Measurements from ENCODE around the gene HLF.
A peak's percentile ranks its signal among the peaks of the same experiment; 100 is the strongest.

The HLF gene

GRCh38 chr17:55334285-55334684 lies 69.5 kb downstream of the HLF start:
- no peak for DNase-seq

GRCh38 chr17:55334881-55335540 lies 70.3 kb downstream of the HLF start:
- no peak for DNase-seq

GRCh38 chr17:55335625-55336024 lies 70.9 kb downstream of the HLF start:
- DNase-seq, result no peak

- no peak for DNase-seq
These were observed 71.7 kb downstream of the HLF start for GRCh38 chr17:55336426-55336825.

- DNase-seq, result no peak
These were observed 75.4 kb downstream of the HLF start for GRCh38 chr17:55340176-55340575.

GRCh38 chr17:55340686-55341085 lies 75.9 kb downstream of the HLF start:
- DNase-seq, result no peak

- no peak for DNase-seq
These were observed 76.7 kb downstream of the HLF start for GRCh38 chr17:55341432-55341831.

GRCh38 chr17:55342800-55343585 lies 78.2 kb downstream of the HLF start:
- no peak for DNase-seq

GRCh38 chr17:55343900-55344513 lies 79.2 kb downstream of the HLF start:
- no peak for DNase-seq

- DNase-seq, result no peak
These were observed 79.8 kb downstream of the HLF start for GRCh38 chr17:55344514-55344997.

- no peak for DNase-seq
These were observed 80.4 kb downstream of the HLF start for GRCh38 chr17:55345132-55345531.

- no peak for DNase-seq
These were observed 81.9 kb downstream of the HLF start for GRCh38 chr17:55346658-55347057.

GRCh38 chr17:55347341-55347740 lies 82.6 kb downstream of the HLF start:
- no peak for DNase-seq

- no peak for DNase-seq
These were observed 84.1 kb downstream of the HLF start for GRCh38 chr17:55348749-55349354.

GRCh38 chr17:55350825-55351205 lies 86.1 kb downstream of the HLF start:
- no peak for DNase-seq

GRCh38 chr17:55351226-55351625 lies 86.5 kb downstream of the HLF start:
- no peak for DNase-seq

- DNase-seq, result no peak
These were observed 89.2 kb downstream of the HLF start for GRCh38 chr17:55354010-55354409.

- no peak for DNase-seq
These were observed 90.2 kb downstream of the HLF start for GRCh38 chr17:55354941-55355340.

GRCh38 chr17:55356434-55357328 lies 91.9 kb downstream of the HLF start:
- DNase-seq, result peak; percentile 25

- DNase-seq, result no peak
These were observed 96.2 kb downstream of the HLF start for GRCh38 chr17:55360971-55361370.

- DNase-seq, result no peak
These were observed 98.3 kb downstream of the HLF start for GRCh38 chr17:55363033-55363432.

- DNase-seq, result no peak
These were observed 101.3 kb downstream of the HLF start for GRCh38 chr17:55366020-55366481.
